Activated T-helper 1 cell treated with Interleukin-2 at 50 U/mL for 16 hours (primary cell): Measurements from ENCODE around the gene RAMACL.

Experiments used
- DNase-seq: peaks from one replicate; pipeline ENCODE4 v3.0.0-alpha.2; 2020; ENCODE audit warnings: low read depth

Gene RAMACL

DNA sequence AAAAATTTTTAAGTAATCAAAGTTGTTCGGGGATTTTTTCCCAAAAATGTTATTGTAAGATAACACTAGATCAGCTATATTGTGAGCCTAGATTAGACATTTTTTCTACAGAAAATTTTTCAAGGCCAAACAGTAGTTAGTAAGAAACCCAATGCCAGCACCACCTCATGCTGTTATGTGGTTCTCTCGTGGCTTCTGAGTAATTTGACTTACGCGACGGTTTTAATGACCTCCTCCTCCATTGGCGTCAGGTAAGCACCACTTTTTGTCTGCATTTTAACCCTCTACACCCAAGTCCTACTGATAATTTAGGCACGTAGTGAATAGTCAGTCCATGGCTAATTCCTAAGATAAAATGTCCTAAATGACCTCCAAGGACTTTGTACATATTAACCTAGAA lies 30.9 kb upstream of the RAMACL start:
- no peak for DNase-seq

DNA sequence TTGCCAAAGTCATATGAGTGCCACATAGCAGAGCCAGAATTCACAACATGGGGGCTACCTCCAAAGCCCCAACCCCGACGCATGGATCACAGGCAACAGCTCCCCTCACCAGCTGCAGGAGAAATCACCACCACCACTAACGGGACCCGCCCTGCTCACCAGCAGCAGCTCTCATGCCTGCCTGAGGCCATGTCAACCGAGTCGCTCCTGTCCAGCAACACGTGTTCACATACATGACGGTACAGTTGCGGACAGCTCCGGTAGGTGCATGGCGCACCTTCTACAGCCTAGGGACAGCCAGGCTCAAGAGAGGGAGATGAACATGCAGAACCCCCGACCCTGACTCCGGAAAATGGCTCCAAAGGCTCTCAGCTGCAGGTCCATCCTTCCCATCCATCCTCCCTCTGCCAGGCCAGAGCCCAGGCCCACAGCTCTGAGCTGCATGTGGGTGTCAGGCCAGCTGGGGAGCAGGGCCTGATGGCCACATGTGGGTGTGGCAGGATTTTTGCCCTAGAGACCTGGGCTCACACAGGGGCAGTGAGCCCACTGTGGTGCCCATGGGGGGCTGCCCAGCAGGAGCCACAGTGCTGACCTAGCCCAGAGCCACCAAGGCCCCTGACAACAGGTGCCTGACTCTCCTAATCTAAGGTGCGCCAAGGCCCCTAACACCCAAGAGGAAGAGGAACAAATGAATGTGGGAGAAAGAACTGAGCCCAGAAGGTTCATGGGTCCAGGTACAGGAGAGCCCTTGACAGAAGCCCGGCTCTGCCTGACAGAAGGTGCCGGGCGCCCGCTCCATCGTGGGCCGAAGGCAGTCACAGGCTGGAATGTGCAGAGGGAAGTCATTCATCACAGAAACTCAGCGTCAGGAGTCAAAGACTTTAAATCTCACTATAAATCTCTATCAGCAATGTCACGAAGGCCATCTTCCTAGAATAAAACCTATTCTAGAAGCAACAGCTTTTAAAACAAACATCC lies 30.1 kb upstream of the RAMACL start:
- DNase-seq: no peak

DNA sequence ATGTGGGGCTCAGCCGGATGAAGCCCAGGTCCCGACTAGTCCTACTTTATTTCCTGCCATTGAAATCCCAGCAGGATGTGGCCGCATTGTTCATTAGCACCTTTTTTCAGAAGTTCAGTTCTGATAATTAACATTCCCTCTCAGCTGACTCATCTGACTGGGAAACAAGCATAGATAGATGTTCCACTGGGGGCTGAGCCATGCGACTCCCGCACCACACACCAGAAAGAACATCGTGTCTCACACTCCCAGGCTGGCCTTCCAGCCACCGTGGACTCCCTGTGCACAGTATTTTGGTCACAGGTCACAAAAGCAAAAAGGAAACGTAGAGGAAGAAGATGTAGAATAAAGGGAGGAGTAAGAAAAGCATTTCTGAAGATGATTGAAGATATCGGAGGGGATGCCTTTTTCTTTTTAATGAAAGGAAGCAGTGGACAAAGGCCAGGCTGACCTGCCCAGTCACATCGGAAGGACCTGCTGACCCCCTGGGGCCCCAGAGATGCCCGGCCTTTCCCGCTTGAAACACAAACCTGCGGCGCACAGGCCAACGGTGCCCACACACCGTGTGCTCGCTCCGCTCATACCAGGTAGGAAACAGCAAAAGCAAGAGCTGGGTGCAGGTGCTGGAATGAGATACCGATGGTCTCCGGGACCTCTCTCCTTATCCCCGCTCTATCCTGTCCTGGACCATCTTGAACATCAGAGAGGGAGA lies 28.7 kb upstream of the RAMACL start:
- DNase-seq: no peak

DNA sequence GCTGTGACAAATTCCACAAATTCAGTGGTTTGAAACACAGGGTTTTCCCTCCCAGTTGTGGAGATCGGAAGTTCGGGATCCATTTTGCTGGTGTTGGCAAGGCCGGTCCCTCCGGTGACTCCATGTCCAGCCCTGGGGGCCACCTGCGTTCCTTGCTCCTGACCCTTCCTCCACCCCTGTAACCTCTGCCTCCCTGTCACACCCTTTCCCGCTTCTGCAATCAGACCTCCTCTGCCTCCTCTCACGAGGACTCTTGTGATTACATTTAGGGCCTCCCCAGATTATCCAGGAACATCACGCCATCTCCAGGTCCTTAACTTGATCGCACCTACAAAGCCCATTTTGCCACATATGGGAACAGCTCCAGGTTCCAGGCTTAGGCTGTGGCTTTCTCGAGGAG lies 28.1 kb upstream of the RAMACL start:
- no peak for DNase-seq

DNA sequence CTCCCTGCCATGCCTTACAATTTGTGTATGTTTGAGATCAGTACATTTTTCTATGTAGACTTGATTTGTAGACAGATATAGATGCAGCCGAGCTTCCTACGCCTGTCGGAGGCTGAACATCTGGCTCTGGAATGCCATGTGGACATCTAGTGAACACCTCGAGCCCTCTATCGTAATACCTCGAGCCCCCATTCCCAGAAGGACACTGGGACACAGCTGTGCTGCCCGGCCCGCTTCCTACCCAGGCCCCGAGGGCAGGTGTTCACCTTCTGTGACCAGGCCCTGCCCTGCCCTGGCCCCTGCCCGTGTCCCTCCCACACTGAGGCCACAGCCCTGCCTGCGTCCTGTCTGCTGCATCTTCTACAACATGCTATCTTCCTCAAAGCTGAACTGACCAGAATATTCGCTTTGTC lies 27.7 kb upstream of the RAMACL start:
- DNase-seq: no peak

DNA sequence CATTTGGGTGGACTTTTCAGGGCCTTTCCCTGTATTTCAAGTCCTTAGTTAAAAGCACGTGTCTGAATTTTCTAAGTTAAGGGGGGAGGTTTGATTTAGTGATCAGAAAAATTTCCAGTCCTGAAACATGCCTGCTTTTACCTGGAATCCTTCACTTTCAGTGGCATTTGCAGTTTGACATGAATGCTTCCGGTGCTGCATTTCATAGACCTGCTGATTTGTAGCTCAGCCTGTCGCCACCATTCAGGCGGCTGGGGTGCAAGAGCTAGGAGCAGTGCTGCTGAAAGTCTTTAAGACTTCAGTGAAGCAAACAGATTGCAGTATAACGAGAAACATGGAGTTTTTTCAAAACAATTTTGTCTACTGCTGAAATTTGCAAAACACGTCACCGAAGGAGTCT lies 26.5 kb upstream of the RAMACL start:
- DNase-seq: no peak

DNA sequence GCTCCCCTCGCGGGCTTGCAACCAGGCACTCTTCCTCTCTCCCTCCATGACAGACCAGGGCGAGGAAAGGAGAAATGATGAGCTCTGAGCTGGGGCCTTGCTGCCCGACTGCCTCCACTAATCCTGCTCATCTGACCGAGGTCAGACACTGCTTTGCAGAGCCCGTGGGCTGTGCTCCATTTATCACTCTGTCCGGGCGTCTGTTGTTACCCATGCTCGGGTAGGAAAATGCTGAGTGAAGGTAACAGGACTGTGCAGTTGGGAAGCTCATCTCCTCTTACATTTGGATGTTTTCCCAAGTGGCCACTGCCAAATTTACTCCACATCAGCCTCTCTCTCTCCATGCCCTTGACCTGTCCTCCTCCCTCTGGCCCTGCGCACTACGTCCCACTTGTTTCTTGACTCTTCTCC lies 26.0 kb upstream of the RAMACL start:
- no peak for DNase-seq

DNA sequence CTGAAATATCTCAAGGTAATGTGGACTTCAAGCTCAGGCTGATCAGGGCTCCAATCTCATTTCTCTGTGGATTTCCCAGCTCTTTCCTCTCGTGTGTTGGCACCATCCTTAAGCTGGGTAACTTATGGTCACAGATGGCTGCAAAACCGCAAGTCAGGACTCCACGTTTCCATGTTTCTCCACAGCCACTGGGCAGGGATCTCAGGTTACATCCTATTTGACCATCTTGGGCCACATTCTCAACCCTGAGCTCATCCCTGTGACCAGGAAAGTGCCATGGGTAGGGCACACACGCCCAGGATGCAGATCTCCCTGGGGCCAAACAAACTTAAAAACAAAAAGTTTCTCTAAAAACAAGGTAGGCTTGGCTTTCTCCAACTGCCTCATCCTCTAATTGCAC lies 25.2 kb upstream of the RAMACL start:
- DNase-seq: no peak

DNA sequence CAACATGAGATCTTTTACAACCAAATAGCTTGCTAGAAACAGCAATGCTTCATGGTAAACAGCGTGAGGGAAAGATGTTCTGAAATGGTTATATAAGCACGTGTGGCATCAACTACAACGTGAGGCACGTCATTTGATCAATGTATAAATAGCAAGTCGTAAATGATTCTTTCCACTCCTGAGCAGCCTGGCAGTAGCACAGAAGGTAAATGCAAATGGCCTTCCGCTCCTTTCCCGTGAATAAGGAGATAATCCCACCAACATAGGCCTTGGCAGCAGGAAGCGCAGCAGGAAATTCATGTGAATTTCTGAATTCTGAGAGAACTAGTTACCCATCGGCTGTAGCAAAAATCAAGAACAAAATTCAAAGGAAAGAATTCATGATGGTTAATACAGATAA lies 23.6 kb upstream of the RAMACL start:
- no peak for DNase-seq

DNA sequence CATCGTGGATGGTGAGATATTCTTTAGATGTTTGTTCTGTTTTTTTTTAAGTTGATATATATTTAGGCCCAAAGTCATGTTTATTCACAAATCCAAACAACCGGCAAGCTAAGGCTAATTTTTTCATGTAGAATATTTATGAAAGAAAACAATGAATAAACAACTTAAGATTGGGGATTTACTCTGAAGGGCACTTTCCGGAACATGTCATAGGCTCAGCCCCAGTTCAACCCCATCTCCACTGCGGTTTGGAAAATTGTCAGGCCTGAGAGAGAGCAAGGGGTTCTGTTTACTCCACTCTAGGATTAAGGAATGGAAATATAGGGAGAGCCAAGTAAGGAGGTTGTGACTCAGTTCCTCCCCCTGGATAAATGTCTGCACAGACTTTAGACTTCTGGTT lies 22.3 kb upstream of the RAMACL start:
- no peak for DNase-seq

DNA sequence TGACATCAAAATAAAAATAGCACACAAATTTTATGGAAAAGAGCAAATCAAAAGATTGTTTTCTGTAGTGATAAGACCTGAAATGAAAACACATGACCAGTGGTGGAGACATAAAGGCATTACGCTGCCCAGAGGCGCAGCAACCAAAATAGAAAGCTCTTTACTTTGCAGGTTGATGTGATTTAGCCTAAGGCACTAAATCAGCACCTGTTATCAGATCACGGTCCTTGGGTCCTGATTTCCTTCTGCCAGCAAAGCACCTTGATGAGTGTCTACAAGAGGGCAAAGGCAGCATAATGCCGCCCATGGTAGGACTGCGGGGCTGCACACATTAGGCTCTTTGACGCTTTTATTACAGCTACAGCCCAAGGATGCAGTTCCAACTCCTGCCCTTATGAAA lies 19.3 kb upstream of the RAMACL start:
- no peak for DNase-seq

DNA sequence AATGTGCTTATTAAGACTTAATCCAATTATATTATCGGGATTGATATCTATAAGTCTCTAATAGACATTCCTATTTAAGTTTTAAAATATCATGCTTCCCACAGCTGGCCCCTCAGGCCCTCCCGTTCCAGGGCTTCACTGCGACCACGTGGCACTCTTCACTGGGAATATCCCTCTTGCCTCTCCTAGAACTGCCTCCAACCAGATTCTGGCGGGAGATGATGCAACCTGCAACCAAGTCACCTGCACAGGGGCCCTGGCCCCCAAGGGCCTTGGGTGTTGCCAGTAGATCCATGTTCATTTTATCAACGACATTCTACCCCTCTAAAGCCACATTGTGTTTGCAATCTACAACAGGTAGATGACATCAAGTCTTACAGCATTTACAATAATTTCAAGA lies 18.4 kb upstream of the RAMACL start:
- no peak for DNase-seq

DNA sequence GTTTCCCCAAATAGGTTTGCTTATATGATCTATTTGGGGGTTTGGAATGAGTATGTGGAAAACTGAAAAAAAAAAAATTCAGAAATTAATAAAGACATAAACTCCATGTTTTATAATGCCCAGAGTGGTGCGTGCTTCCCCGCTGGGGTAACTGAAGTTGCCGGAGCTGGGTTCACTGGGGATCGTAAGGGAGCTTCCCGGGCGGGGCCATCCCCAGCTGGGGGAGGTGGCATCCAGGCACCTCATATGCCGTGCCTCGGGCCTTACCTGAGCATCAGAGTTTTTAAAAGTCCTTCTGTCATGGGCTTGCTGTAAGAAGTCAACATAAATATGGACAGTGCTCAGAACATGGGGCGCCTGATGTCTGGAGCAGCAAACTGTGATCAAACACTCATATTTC lies 17.9 kb upstream of the RAMACL start:
- DNase-seq: no peak

DNA sequence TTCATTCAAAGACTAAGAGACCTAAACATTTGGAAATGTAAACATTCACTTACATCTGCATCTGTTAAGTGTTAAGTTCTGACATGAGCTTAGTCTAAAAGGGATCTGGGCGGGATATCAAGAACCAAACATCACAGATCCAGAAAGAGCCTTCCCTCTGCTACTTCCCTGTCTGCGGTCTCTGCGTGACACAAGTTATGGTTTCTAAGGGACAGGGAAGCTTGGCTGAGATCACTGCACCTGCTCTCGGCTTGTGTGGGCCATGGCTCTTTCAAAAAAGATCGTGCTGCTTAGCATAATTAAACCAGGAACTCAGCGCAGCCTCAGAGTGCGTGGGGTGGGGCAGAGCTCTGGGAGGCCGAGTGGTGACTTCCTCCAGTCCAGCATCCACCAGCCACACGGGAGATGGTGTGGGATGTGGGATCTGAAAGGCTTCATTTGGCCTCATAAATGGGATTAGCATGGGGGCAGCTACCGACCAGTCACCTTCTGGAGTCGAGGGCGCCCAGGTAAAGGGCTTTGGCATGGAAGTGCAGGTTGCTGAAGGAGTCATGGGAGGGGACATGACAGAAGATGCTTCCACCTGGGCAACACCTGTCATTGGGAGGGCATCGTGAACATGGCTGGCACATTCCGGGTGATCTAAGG lies 16.7 kb upstream of the RAMACL start:
- DNase-seq: no peak

DNA sequence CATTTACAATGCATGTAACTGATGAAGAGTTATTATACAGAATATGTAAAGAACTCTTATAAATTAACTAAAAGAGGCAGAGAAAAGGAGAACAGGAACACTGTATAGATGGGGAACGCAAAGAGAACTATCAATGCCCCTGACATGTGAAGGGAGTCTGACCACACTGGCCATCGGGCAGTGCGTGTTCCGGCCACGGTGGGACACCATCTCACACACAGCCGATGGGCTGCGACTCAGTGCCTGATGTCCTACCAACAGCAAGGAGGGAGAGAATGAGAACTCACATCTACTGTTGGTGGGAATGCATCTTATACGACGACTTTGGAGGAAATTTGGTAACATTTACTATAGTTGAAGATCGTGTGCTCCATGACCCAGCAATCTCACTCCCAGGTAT lies 15.5 kb upstream of the RAMACL start:
- DNase-seq: no peak

DNA sequence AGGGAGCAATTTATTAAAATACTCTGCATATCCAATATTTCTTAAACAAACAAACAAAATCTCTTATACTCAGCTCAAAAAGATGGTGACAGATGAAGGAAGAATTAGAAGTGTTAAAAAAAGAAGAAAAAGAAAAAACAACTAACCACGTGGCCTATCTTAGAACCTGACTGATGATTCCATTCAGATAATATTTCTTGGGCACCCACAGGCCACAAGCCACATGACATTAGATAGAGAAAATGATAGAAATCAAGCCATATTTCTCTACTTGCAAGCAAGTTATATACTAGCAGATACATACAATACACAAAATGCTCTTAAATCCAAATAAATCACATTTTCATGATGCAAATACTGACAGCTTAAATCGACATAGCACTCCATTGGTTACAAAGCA lies 14.5 kb upstream of the RAMACL start:
- no peak for DNase-seq

DNA sequence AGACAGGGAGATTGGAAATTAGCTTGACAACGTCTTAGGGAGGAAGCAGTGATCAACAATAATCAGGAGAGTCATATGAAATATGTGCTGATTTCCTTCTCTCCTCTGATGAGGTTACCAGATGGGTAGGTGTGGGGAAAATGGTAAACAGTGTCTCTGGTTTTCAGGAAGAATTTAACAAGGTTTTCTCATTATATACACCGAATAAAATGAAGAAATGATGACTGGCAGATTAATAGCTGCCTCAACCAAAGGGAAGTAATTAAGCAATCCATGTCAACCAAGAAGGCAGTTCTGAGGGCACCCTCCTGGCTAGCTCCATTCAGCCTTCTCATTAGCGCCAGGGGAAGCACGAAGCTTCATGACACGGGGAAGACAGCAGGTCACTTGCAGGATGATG lies 12.7 kb upstream of the RAMACL start:
- DNase-seq: no peak

DNA sequence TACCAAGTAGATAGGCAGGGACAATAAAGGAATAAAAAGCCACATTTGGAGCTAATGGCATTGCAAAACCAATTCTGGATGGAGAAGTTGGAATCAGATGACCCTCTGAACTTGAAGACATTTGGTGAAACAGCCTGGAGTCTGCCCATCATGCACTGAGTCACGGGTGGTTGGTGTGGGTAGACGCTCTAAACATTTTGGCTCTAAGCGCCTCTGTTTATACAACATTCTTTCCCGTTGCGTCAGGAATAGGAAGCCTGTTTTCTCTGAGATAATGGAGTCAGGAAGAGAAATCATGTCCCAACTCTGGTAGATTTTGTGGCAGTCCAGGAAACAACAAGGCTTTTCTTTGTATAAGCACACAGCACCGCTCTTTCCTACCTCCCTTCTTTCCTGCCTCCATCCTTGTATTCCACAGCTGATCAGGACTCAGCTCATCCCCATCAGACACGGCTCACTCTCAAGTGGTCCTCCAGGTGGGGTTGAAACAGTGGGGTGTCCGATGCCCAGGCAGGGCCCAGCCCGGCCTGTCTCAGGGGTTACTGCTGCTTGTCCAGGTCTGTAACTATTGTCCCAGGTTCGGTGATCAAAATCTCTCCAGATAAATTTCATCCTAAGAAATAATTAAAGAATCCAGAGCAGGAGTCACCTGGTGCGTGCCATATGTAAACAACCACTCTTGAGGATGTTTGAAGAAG lies 12.1 kb upstream of the RAMACL start:
- DNase-seq: no peak

DNA sequence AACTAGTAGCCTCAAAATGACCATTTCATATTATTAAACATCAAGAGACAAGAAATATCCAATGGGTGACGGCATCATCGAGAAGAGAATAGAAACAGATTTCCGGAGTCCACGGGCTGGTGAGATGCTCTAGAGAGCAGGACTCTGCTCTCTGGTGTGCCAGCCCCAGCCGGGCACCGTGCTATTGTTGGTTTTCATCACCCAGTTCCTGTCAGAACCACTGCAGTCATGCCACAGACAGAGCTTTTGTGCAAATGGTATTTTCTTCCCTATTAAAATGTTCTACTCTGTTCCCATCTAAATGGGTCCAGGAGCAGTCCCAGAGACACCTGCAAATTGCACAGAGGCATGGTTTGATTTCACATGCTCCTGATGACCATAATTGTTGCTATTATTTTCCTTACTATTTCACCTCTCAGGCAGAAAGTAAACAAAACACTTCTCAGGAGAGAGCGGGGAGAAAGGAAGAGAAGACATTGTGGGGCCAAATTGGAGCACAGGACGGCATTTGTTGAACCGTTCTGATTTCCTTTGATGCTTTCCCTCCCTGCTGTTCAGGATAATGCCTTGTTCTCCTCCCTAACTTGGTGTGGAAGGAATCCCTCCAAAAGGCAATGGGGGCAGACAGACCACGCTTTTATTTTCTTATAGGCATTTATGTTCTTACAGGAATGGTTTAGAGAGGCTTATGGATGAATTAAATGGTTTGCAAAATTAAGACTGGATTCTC lies 11.4 kb upstream of the RAMACL start:
- no peak for DNase-seq

DNA sequence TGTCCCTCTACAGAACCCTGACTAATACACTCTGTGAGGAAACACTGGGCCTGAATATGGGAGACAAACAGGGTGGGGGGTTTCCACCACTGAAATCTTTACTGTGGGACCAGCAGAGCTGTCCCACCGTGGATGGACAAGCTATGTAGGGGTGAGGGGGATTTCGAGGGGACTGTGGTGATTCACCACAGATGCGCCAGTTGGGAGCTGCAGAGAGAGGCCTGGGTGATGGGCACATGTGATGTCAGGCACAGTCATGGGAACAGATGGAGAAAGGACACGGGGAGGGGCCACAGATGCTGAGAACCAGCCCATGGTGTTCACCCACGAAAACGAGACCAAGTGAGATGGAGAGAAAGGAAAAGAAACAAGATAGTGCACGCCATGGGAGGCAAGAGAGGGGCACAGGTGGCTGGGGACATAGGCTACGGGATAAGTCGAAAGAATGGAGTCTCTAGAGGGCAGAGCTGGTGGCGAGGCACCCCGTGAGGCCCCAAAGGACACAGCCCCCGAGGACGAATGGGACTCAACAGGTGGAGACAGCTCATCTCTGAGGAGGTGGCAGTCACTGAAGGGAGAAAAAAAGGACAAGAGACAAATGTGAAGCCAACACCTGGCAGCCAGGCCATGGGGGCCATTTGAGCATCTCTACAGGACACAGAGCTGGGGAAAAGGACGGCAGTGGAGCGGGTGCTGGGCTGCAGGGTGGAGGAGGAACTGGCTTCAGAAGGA lies 10.5 kb upstream of the RAMACL start:
- DNase-seq: no peak

DNA sequence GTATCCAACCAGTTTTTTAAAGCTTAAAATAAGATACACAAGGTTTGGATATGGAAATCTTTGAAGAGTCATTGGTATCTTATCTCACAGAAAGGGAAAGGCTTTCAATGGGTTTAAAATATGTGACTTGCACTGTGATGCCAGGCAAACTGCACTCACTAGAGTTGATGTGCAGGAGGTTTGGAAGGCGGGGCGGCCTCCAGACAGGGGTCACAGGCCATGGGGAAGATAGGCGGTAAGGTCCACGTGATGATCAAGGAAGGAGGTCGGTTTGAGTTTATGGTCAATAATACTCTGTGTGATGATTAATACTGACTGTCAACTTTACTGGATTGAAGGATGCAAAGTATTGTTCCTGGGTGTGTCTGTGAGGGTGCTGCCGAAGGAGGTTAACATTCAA lies 9.5 kb upstream of the RAMACL start:
- DNase-seq: no peak
